ENCODE results near the gene DCXR.

GRCh38 chr17:81987161-81987770 lies 50.2 kb downstream of the DCXR start:
- TF ChIP-seq CTCF (IDR thresholded peaks at IDR 0.05; ENCODE audit: borderline replicate concordance, extremely low read depth, low read length, poor library complexity, severe bottlenecking), result no peak
- no peak for TF ChIP-seq EZH2 (IDR thresholded peaks at IDR 0.05; ENCODE audit: borderline replicate concordance, low read depth, low read length, severe bottlenecking)
